ENCODE data around the gene TMEM175.

The TMEM175 gene

DNA sequence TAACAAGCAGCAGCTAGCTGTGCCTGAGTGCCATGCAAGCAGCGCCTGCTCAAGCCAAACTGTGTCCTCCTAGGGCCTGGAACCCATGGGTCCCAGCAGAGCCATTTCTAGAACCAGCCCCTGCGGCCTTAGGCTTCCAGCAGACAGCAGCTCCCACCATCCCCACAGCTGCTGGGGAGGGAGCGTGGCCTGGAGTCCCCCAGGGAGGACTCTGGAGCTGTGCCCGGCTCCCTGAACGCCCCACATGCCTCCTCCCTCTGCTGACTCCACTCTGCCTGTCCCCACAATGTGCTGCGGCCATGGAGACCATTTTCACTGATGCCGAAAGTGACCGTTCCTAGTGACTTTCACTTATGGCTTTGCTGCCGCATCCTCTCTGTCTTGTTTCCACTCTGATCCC is 46.0 kb upstream of the TMEM175 start:
- TF ChIP-seq, protein P1, sequence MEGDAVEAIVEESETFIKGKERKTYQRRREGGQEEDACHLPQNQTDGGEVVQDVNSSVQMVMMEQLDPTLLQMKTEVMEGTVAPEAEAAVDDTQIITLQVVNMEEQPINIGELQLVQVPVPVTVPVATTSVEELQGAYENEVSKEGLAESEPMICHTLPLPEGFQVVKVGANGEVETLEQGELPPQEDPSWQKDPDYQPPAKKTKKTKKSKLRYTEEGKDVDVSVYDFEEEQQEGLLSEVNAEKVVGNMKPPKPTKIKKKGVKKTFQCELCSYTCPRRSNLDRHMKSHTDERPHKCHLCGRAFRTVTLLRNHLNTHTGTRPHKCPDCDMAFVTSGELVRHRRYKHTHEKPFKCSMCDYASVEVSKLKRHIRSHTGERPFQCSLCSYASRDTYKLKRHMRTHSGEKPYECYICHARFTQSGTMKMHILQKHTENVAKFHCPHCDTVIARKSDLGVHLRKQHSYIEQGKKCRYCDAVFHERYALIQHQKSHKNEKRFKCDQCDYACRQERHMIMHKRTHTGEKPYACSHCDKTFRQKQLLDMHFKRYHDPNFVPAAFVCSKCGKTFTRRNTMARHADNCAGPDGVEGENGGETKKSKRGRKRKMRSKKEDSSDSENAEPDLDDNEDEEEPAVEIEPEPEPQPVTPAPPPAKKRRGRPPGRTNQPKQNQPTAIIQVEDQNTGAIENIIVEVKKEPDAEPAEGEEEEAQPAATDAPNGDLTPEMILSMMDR (conservative IDR thresholded peaks at IDR 0.05; ENCODE audit: low read depth, low read length), result no peak
- H3K4me3 ChIP-seq (ENCODE audit: low read length), result no peak overlapping the region
- no peak for DNase-seq (ENCODE audit: low read depth)

DNA sequence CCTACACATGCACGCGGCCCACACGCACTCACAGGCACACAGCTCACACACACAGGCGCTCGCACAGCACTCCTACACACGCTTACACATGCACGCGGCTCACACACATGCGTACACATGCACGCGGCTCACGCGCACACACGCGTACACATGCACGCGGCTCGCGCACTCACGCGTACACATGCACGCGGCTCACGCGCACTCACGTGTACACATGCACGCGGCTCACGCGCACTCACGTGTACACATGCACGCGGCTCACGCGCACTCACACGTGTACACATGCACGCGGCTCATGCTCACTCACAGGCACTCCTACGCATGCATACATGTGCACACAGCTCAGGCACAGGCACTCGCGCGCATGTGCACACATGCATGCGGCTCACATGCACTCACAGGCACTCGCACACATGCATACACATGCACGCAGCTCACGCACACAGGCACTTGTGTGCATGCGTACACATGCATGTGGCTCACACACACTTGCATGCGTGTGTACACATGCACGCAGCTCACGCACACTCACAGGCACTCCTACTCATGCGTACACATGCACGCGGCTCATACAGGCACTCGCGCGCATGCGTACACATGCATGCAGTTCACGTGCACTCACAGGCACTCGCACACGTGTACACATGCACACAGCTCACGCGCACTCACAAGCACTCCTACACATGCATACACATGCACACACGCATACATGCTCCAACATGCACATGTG is 45.1 kb upstream of the TMEM175 start:
- no peak for DNase-seq (ENCODE audit: low read depth)
- no peak overlapping the region for H3K4me3 ChIP-seq (ENCODE audit: low read length)
- TF ChIP-seq, protein P1 (conservative IDR thresholded peaks at IDR 0.05; ENCODE audit: low read depth, low read length), result no peak

DNA sequence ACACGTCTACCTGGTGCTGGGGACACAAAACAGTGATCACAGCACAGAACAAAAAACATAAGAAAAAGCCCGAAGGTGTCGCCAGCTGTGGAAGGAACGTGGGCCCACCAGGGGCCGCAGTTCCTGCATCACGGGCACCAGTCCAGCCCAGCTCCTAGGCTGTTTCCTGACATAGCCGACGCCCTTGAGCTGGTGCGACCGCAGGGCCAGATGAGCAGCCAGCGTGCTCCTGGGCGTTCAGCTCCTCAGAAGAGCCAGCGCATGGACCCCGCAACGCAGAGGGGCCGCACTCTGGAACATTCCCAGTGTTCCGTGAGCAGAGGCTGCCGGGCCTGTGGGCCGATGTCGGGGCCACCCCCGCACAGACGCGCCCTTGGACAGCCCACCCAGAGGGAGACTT is 44.2 kb upstream of the TMEM175 start:
- TF ChIP-seq, protein P1 (conservative IDR thresholded peaks at IDR 0.05; ENCODE audit: low read depth, low read length), result no peak
- no peak overlapping the region for H3K4me3 ChIP-seq (ENCODE audit: low read length)
- no peak for DNase-seq (ENCODE audit: low read depth)

DNA sequence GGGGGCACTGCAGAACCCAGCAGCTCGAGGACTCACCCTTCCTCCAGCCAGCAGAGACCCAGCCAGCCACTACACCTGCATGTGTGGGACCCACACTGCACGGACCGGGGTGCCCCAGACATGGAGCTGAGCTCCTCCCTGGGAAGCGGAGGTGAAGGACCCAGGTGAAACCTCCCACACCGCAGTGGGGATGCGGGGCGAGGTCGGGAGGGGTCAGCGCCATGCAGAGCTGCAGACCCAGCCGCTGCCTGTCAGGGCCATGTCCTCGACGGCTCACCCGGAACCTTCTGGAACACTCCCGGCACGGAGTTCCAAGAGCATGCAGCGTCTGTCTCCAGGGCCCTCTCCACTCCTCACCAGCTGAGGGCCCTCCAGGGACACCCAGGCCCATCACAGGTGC is 42.7 kb upstream of the TMEM175 start:
- no peak for DNase-seq (ENCODE audit: low read depth)
- TF ChIP-seq, protein P1 (conservative IDR thresholded peaks at IDR 0.05; ENCODE audit: low read depth, low read length), result no peak
- no peak overlapping the region for H3K4me3 ChIP-seq (ENCODE audit: low read length)

DNA sequence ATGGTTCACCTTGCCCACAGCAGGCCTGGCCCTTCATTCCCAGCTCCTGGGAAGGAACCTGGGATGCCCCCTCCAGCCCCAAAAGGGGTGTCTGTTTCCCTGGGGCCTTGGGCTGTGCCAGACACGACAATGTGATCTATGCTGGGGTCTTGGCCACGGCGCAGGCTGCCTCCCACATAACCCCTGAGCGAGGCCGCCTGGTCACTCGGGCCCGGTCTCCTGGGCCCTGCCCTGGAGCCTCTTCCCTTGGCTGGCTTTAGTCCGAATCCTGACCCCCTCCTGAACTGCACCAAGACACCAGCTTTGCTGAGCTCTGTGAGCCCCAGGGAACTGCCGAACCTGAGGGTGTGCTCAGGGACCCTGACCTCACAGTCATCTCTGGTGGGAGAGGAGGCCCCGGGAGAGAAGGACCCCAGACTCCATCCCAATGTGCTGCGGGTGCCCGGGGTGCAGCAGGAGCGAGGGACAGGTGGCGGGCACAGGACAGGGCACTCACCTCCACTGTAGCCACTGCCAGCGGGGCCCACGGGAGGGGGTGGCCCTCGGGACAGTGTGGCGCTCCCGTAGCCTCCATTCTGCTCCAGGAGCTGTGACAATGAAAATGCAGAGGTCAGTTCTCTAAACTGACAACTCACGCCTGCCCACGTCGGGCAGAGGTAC is 42.1 kb upstream of the TMEM175 start:
- TF ChIP-seq, protein P1 (conservative IDR thresholded peaks at IDR 0.05; ENCODE audit: low read depth, low read length), result no peak
- no peak overlapping the region for H3K4me3 ChIP-seq (ENCODE audit: low read length)
- no peak for DNase-seq (ENCODE audit: low read depth)

DNA sequence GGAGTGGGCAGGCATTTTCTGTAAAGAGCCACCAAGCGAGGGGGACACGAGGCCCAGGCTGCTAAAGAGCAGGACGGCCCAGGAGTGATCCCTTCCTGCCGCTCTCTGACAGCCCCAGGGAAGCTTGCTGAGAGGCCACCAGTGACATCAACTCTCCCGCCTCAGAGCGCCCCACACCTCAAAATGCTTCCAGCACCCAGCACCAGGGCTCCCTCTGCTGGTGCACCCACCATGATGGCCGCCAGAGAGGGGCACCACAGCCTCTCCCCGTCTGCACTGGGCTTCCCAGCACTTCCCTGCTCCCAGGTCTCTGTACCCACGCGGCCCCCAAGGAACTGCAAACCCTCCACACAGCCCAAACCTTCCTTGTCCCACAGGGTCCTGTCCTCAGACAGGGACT is 40.5 kb upstream of the TMEM175 start:
- no peak overlapping the region for H3K4me3 ChIP-seq (ENCODE audit: low read length)
- TF ChIP-seq, protein P1 (conservative IDR thresholded peaks at IDR 0.05; ENCODE audit: low read depth, low read length), result peak; percentile 37
- DNase-seq (ENCODE audit: low read depth), result no peak

DNA sequence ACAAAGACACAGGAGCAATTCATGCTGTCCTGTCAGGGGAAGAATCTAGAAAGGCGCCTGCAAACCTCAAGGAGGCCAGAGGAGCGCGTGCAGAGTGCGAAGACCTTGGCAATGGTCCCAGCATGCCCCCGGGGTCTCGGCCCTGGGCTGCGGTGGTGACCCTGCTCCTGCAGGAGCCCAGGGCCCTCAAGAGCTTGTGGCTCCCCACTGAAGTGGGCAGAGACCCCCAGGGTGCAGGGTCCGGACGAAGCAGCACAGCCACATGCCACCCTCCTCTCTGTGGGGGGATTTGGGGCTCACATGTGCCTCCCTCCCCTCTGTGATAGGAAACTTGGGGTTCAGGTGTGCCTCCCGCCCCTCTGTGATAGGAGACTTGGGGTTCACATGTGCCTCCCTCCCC is 39.5 kb upstream of the TMEM175 start:
- H3K4me3 ChIP-seq (ENCODE audit: low read length), result no peak overlapping the region
- no peak for DNase-seq (ENCODE audit: low read depth)
- TF ChIP-seq, protein P1 (conservative IDR thresholded peaks at IDR 0.05; ENCODE audit: low read depth, low read length), result no peak
